Measurements from ENCODE around the gene PIGW.

- TF ChIP-seq POLR2A (IDR thresholded peaks at IDR 0.05; ENCODE audit: low read depth) (peak; percentile 80), CTCF (IDR thresholded peaks at IDR 0.05) (peak in 1 of 3 experiments; percentile 17)
These were observed 11.0 kb downstream of the PIGW start for GRCh38 chr17:36545465-36546417.

All from esophagus muscularis mucosa (tissue), 3 donors.